NB4 (cell line): ENCODE results near the gene NANOS3.

Source experiments
- DNase-seq: peaks from one replicate; pipeline ENCODE4 v3.0.0; 2010; ENCODE audit warnings: low read depth
- H3K4me3 ChIP-seq: one replicate; pipeline ENCODE4 v1.5.1; 2011; ENCODE audit warnings: mild to moderate bottlenecking, low read depth, low read length, moderate library complexity
- CTCF ChIP-seq: IDR thresholded peaks from one replicate; pipeline ENCODE4 v1.5.1; 2012; ENCODE audit warnings: low read depth, low read length
- MAX ChIP-seq: IDR thresholded peaks from 2 replicates; pipeline ENCODE4 v1.6.1; 2011; ENCODE audit warnings: low read depth, low read length
- MYC ChIP-seq: IDR thresholded peaks from 2 replicates; pipeline ENCODE4 v1.6.1; 2011; ENCODE audit warnings: low read depth, low read length
- POLR2A ChIP-seq: IDR thresholded peaks from 2 replicates; pipeline ENCODE4 v1.6.1; 2011; ENCODE audit warnings: mild to moderate bottlenecking; ENCODE audit not compliant: insufficient read length; ENCODE audit errors: extremely low read depth

The NANOS3 gene

GRCh38 chr19:13876834-13877233 lies at the start of gene NANOS3:
Gene NANOS3, plus strand, starts transcription at chr19:13877134. Its CDS starts 115 bp downstream, at chr19:13877249.
- TF ChIP-seq MYC, result no peak
- TF ChIP-seq CTCF, result no peak
- TF ChIP-seq POLR2A, result no peak
- TF ChIP-seq MAX, result no peak
- no peak within 1 kb of the TSS for H3K4me3 ChIP-seq
- no peak for DNase-seq

GRCh38 chr19:13827656-13828055 lies 49.3 kb upstream of the NANOS3 start:
- DNase-seq, result no peak
- no peak for TF ChIP-seq MYC
- TF ChIP-seq CTCF, result no peak
- no peak for TF ChIP-seq POLR2A
- no peak for TF ChIP-seq MAX
- no peak overlapping the region for H3K4me3 ChIP-seq

- DNase-seq, result no peak
- TF ChIP-seq CTCF, result no peak
- no peak for TF ChIP-seq POLR2A
- TF ChIP-seq MAX, result no peak
- TF ChIP-seq MYC, result no peak
- no peak overlapping the region for H3K4me3 ChIP-seq
Measured at GRCh38 chr19:13830114-13830740, 46.7 kb upstream of the NANOS3 start.

GRCh38 chr19:13830741-13831536 lies 46.0 kb upstream of the NANOS3 start:
- no peak for TF ChIP-seq MYC
- TF ChIP-seq MAX, result no peak
- TF ChIP-seq CTCF, result no peak
- TF ChIP-seq POLR2A, result no peak
- DNase-seq, result peak; percentile 18

GRCh38 chr19:13831537-13832467 lies 45.1 kb upstream of the NANOS3 start:
- no peak for DNase-seq
- H3K4me3 ChIP-seq, result no peak overlapping the region
- no peak for TF ChIP-seq MYC
- TF ChIP-seq CTCF, result no peak
- TF ChIP-seq MAX, result no peak
- no peak for TF ChIP-seq POLR2A

More at GRCh38 chr19:13830741-13831536, 46.0 kb upstream of the NANOS3 start:
- no peak overlapping the region for H3K4me3 ChIP-seq
